Measurements from ENCODE around the gene ITGA2B. TPM values are rescaled to one million over a fixed set of nuclear protein-coding genes. Genes with fewer than 3 reads are reported as not detected.

The ITGA2B gene
- under 1 TPM; 0.09 to 0.61 (median 0.46) TPM for total RNA-seq
- under 1 TPM; 0.42 to 0.53 TPM for polyA plus RNA-seq

GRCh38 chr17:44389281-44389680 lies at the start of gene ITGA2B:
Gene ITGA2B, minus strand, starts transcription at chr17:44389649. Its CDS starts 176 bp downstream, at chr17:44389473.
- Histone ChIP-seq H3K4me3 (no peak within 1 kb of the TSS), H3K36me3 (no peaks in the 10 kb centered on the region), H3K27ac (no peak within 1 kb of the TSS), H3K4me1 (peaks cover 0 to 3% (median 0%) of the 10 kb centered on the region in 3 donors), H3K9me3 (no peaks in the 10 kb centered on the region), H3K27me3 (no peaks in the 10 kb centered on the region)
- FAIRE-seq (no peak), ATAC-seq (no peak), DNase-seq (peak in 1 of 6 donors; percentile 27)
- TF ChIP-seq, protein P1, sequence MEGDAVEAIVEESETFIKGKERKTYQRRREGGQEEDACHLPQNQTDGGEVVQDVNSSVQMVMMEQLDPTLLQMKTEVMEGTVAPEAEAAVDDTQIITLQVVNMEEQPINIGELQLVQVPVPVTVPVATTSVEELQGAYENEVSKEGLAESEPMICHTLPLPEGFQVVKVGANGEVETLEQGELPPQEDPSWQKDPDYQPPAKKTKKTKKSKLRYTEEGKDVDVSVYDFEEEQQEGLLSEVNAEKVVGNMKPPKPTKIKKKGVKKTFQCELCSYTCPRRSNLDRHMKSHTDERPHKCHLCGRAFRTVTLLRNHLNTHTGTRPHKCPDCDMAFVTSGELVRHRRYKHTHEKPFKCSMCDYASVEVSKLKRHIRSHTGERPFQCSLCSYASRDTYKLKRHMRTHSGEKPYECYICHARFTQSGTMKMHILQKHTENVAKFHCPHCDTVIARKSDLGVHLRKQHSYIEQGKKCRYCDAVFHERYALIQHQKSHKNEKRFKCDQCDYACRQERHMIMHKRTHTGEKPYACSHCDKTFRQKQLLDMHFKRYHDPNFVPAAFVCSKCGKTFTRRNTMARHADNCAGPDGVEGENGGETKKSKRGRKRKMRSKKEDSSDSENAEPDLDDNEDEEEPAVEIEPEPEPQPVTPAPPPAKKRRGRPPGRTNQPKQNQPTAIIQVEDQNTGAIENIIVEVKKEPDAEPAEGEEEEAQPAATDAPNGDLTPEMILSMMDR (IDR thresholded peaks at IDR 0.05) = no peak
- 35 to 60% methylated on average over 1 of the region's 1 CpG for WGBS, 2 donors
- intact Hi-C loops (cut with DNase I) = no loop called here

DNA sequence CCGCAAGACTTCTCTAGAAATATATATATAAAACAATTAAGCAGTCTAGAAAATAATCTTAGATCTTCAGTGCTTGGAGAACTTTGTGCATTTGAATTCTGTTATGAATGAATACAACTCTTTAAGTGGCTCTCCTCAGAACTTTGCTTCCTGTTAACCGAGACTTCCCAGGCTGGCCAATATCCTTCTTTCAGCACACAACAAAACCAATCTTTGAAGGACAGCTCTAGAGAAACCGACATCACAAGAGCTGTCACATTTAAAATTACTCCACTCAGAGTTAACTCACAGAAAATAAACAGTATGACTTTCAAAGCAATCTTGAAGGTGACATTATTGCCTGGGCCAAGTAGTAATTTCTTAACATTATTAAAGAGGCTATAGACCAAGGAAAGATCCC lies 49.7 kb upstream of the ITGA2B start:
- Histone ChIP-seq H3K27me3 (no peaks in the 10 kb centered on the region), H3K36me3 (peaks cover 0 to 10% (median 6%) of the 10 kb centered on the region in 3 donors), H3K27ac (no peak overlapping the region), H3K9me3 (no peaks in the 10 kb centered on the region), H3K4me1 (no peaks in the 10 kb centered on the region), H3K4me3 (no peak overlapping the region)
- TF ChIP-seq, protein P1 (IDR thresholded peaks at IDR 0.05) = no peak
- WGBS, 2 donors = 77 to 80% methylated on average over 3 of the region's 3 CpGs
- DNase-seq = no peak
- intact Hi-C loops (cut with DNase I) = no loop called here
- no peak for ATAC-seq
- no peak for FAIRE-seq

DNA sequence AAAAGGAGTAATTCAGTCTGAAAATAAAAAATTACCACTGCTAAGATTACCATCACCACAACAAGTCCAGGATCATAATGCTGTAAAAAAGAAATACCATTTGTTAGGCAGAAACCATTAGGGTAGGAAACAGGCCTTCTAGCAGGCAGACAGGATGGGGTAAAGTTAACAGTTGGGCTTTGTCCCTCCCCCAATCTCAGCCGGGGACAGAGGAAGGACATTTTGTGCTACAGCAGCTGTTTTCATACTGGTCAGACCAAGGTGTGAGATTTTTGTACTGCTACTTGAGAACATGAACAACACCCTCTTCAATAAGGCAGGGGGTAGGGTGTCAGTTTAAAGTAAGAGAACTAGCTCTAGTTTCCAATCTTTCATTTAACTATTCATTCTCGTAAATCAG lies 49.2 kb upstream of the ITGA2B start:
- ATAC-seq (peak in 2 of 4 donors; percentile 28 to 56), DNase-seq (no peak), FAIRE-seq (no peak)
- H3K4me1 ChIP-seq = no peaks in the 10 kb centered on the region
- 50 to 52% methylated on average over 2 of the region's 2 CpGs for WGBS, 2 donors
- H3K27ac ChIP-seq = no peak overlapping the region
- H3K36me3 ChIP-seq = peaks cover 0 to 15% (median 9%) of the 10 kb centered on the region in 3 donors
- H3K4me3 ChIP-seq = no peak overlapping the region
- H3K9me3 ChIP-seq = no peaks in the 10 kb centered on the region
- TF ChIP-seq, protein P1 (IDR thresholded peaks at IDR 0.05) = no peak
- H3K27me3 ChIP-seq = no peaks in the 10 kb centered on the region
- intact Hi-C loops (cut with DNase I) = no loop called here

DNA sequence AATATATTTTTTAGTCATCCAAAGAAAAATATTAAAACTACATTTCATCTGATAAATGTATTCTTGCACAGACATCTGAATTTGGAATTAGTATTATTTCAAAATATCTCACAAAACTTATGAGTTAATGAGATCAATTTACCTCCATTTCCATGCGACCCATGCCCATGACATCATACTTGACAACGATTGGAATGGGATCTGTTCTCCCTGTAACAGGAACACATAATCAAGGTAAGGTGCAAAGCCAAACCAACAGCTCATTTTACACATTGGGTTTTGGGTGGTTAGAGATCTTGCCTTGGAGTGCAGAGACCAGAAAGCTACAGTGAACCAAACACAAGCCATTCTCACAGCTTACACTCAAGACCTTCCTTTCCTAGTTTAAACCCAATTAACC lies 46.9 kb upstream of the ITGA2B start:
- Histone ChIP-seq H3K9me3 (no peaks in the 10 kb centered on the region), H3K27me3 (no peaks in the 10 kb centered on the region), H3K4me1 (no peaks in the 10 kb centered on the region), H3K27ac (no peak overlapping the region), H3K4me3 (no peak overlapping the region), H3K36me3 (peaks cover 0 to 19% (median 9%) of the 10 kb centered on the region in 3 donors)
- FAIRE-seq = no peak
- WGBS, 2 donors = 84 to 86% methylated on average over 2 of the region's 2 CpGs
- ATAC-seq = no peak
- intact Hi-C loops (cut with DNase I) = no loop called here
- no peak for DNase-seq
- TF ChIP-seq, protein P1 (IDR thresholded peaks at IDR 0.05) = no peak

GRCh38 chr17:44432254-44433157 lies 43.1 kb upstream of the ITGA2B start:
- TF ChIP-seq, protein P1 (IDR thresholded peaks at IDR 0.05) = no peak
- DNase-seq = no peak
- peaks cover 0 to 19% (median 9%) of the 10 kb centered on the region in 3 donors for H3K36me3 ChIP-seq

More at GRCh38 chr17:44432254-44433157, 43.1 kb upstream of the ITGA2B start:
- Histone ChIP-seq H3K4me3 (no peak overlapping the region), H3K9me3 (no peaks in the 10 kb centered on the region), H3K27ac (no peak overlapping the region), H3K27me3 (no peaks in the 10 kb centered on the region), H3K4me1 (no peaks in the 10 kb centered on the region)
- FAIRE-seq = no peak
- 88 to 90% methylated on average over 9 of the region's 9 CpGs for WGBS, 2 donors
- no peak for ATAC-seq
- intact Hi-C loops (cut with DNase I) = no loop called here

Measured in pancreas (tissue), 10 donors.